ENCODE results near the gene LDLRAD1. TPM values are rescaled to one million over a fixed set of nuclear protein-coding genes. Genes with fewer than 3 reads are reported as not detected.
"Not testable (repeated sequence)": the region's sequence is repeated elsewhere in the genome, so short reads cannot be mapped to it uniquely, and the experiment has no call there.

Gene LDLRAD1
- total RNA-seq, 2 donors from 2014 or later = not detected

- DNase-seq (ENCODE audit: low spot score) = no peak
- Mint-ChIP-seq H3K4me3 (no peak overlapping the region), H3K27me3 (peaks cover 0 to 2% of the 10 kb centered on the region in 2 donors), H3K9me3 (no peaks in the 10 kb centered on the region), H3K36me3 (no peaks in the 10 kb centered on the region), H3K4me1 (ENCODE audit: low read depth in 2 of 2) (no peaks in the 10 kb centered on the region), H3K27ac (no peak overlapping the region)
- ATAC-seq = no peak
Observed at GRCh38 chr1:53995683-53996082, 22.3 kb downstream of the LDLRAD1 start.

GRCh38 chr1:53994516-53994915, 23.5 kb downstream of the LDLRAD1 start:
- DNase-seq (ENCODE audit: low spot score); H3K27ac Mint-ChIP-seq; H3K4me1 Mint-ChIP-seq (ENCODE audit: low read depth in 2 of 2); H3K27me3 Mint-ChIP-seq; H3K36me3 Mint-ChIP-seq; H3K4me3 Mint-ChIP-seq; ATAC-seq; H3K9me3 Mint-ChIP-seq: not testable (repeated sequence)

- ATAC-seq (peak in 1 of 2 donors; percentile 27), DNase-seq (ENCODE audit: low spot score) (no peak)
- Mint-ChIP-seq H3K36me3 (no peaks in the 10 kb centered on the region), H3K27me3 (peaks cover 0 to 2% of the 10 kb centered on the region in 2 donors), H3K9me3 (no peaks in the 10 kb centered on the region), H3K4me3 (no peak overlapping the region), H3K27ac (no peak overlapping the region), H3K4me1 (ENCODE audit: low read depth in 2 of 2) (peaks cover 0 to 4% of the 10 kb centered on the region in 2 donors)
Observed at GRCh38 chr1:53992085-53992874, 25.7 kb downstream of the LDLRAD1 start.

- H3K36me3 Mint-ChIP-seq = no peaks in the 10 kb centered on the region
- H3K4me1 Mint-ChIP-seq (ENCODE audit: low read depth in 2 of 2) = peaks cover 0 to 4% of the 10 kb centered on the region in 2 donors
- H3K9me3 Mint-ChIP-seq = no peaks in the 10 kb centered on the region
- H3K4me3 Mint-ChIP-seq = no peak overlapping the region
- no peaks in the 10 kb centered on the region for H3K27me3 Mint-ChIP-seq
- no peak overlapping the region for H3K27ac Mint-ChIP-seq
- DNase-seq (ENCODE audit: low spot score) = no peak
- peak in 1 of 2 donors; percentile 70 for ATAC-seq
Observed at GRCh38 chr1:53987880-53988279, 30.1 kb downstream of the LDLRAD1 start.

- ATAC-seq = no peak
- H3K4me1 Mint-ChIP-seq (ENCODE audit: low read depth in 2 of 2) = peaks cover 0 to 4% of the 10 kb centered on the region in 2 donors
- no peaks in the 10 kb centered on the region for H3K9me3 Mint-ChIP-seq
- peaks cover 5 to 8% of the 10 kb centered on the region in 2 donors for H3K27me3 Mint-ChIP-seq
- no peak for DNase-seq (ENCODE audit: low spot score)
- H3K4me3 Mint-ChIP-seq = no peak overlapping the region
- H3K36me3 Mint-ChIP-seq = no peaks in the 10 kb centered on the region
- no peak overlapping the region for H3K27ac Mint-ChIP-seq
Observed at GRCh38 chr1:53986458-53986857, 31.5 kb downstream of the LDLRAD1 start.

- no peak for DNase-seq (ENCODE audit: low spot score)
- no peak for ATAC-seq
- Mint-ChIP-seq H3K4me3 (no peak overlapping the region), H3K36me3 (no peaks in the 10 kb centered on the region), H3K27ac (no peak overlapping the region), H3K9me3 (no peaks in the 10 kb centered on the region), H3K27me3 (peaks cover 5 to 8% of the 10 kb centered on the region in 2 donors), H3K4me1 (ENCODE audit: low read depth in 2 of 2) (peaks cover 0 to 4% of the 10 kb centered on the region in 2 donors)
Observed at GRCh38 chr1:53984726-53985125, 33.3 kb downstream of the LDLRAD1 start.

- ATAC-seq = no peak
- H3K36me3 Mint-ChIP-seq = no peaks in the 10 kb centered on the region
- H3K9me3 Mint-ChIP-seq = no peaks in the 10 kb centered on the region
- DNase-seq (ENCODE audit: low spot score) = no peak
- no peaks in the 10 kb centered on the region for H3K4me1 Mint-ChIP-seq (ENCODE audit: low read depth in 2 of 2)
- H3K4me3 Mint-ChIP-seq = no peak overlapping the region
- no peak overlapping the region for H3K27ac Mint-ChIP-seq
- H3K27me3 Mint-ChIP-seq = peaks cover 5 to 8% of the 10 kb centered on the region in 2 donors
Observed at GRCh38 chr1:53982763-53983104, 35.3 kb downstream of the LDLRAD1 start.

GRCh38 chr1:53982034-53982762, 35.8 kb downstream of the LDLRAD1 start:
- DNase-seq (ENCODE audit: low spot score) (no peak), ATAC-seq (no peak)
- Mint-ChIP-seq H3K4me1 (ENCODE audit: low read depth in 2 of 2) (no peaks in the 10 kb centered on the region), H3K36me3 (no peaks in the 10 kb centered on the region), H3K27me3 (peaks cover 5 to 8% of the 10 kb centered on the region in 2 donors), H3K9me3 (no peaks in the 10 kb centered on the region), H3K27ac (no peak overlapping the region), H3K4me3 (no peak overlapping the region)

- ATAC-seq (no peak), DNase-seq (ENCODE audit: low spot score) (no peak)
- Mint-ChIP-seq H3K4me3 (no peak overlapping the region), H3K4me1 (ENCODE audit: low read depth in 2 of 2) (no peaks in the 10 kb centered on the region), H3K36me3 (no peaks in the 10 kb centered on the region), H3K27me3 (peaks cover 5 to 8% of the 10 kb centered on the region in 2 donors), H3K9me3 (no peaks in the 10 kb centered on the region), H3K27ac (no peak overlapping the region)
Observed at GRCh38 chr1:53981220-53981619, 36.8 kb downstream of the LDLRAD1 start.

- Mint-ChIP-seq H3K4me1 (ENCODE audit: low read depth in 2 of 2) (no peaks in the 10 kb centered on the region), H3K4me3 (no peak overlapping the region), H3K27me3 (peaks cover 5 to 8% of the 10 kb centered on the region in 2 donors), H3K36me3 (no peaks in the 10 kb centered on the region), H3K9me3 (no peaks in the 10 kb centered on the region), H3K27ac (no peak overlapping the region)
- ATAC-seq (no peak), DNase-seq (ENCODE audit: low spot score) (no peak)
Observed at GRCh38 chr1:53979712-53980450, 38.1 kb downstream of the LDLRAD1 start.

- no peaks in the 10 kb centered on the region for H3K9me3 Mint-ChIP-seq
- H3K4me1 Mint-ChIP-seq (ENCODE audit: low read depth in 2 of 2) = no peaks in the 10 kb centered on the region
- H3K27me3 Mint-ChIP-seq = no peaks in the 10 kb centered on the region
- no peak overlapping the region for H3K27ac Mint-ChIP-seq
- DNase-seq (ENCODE audit: low spot score) (no peak), ATAC-seq (no peak)
- H3K36me3 Mint-ChIP-seq = no peaks in the 10 kb centered on the region
- no peak overlapping the region for H3K4me3 Mint-ChIP-seq
Observed at GRCh38 chr1:53975861-53976260, 42.1 kb downstream of the LDLRAD1 start.

- DNase-seq (ENCODE audit: low spot score) = no peak
- H3K9me3 Mint-ChIP-seq = no peaks in the 10 kb centered on the region
- no peak overlapping the region for H3K27ac Mint-ChIP-seq
- no peaks in the 10 kb centered on the region for H3K27me3 Mint-ChIP-seq
- peaks cover under 1% of the 10 kb centered on the region for H3K36me3 Mint-ChIP-seq
- no peaks in the 10 kb centered on the region for H3K4me1 Mint-ChIP-seq (ENCODE audit: low read depth in 2 of 2)
- no peak for ATAC-seq
- H3K4me3 Mint-ChIP-seq = no peak overlapping the region
Observed at GRCh38 chr1:53971718-53972117, 46.3 kb downstream of the LDLRAD1 start.

- not testable (repeated sequence) for H3K27ac Mint-ChIP-seq; H3K36me3 Mint-ChIP-seq; DNase-seq (ENCODE audit: low spot score); ATAC-seq; H3K9me3 Mint-ChIP-seq; H3K4me1 Mint-ChIP-seq (ENCODE audit: low read depth in 2 of 2); H3K4me3 Mint-ChIP-seq; H3K27me3 Mint-ChIP-seq
Observed at GRCh38 chr1:53969323-53969722, 48.7 kb downstream of the LDLRAD1 start.

GRCh38 chr1:53968125-53968513, 49.9 kb downstream of the LDLRAD1 start:
- H3K36me3 Mint-ChIP-seq = peaks cover 14% of the 10 kb centered on the region
- no peak overlapping the region for H3K27ac Mint-ChIP-seq
- DNase-seq (ENCODE audit: low spot score) (no peak), ATAC-seq (no peak)
- no peaks in the 10 kb centered on the region for H3K4me1 Mint-ChIP-seq (ENCODE audit: low read depth in 2 of 2)
- H3K27me3 Mint-ChIP-seq = no peaks in the 10 kb centered on the region
- no peak overlapping the region for H3K4me3 Mint-ChIP-seq
- no peaks in the 10 kb centered on the region for H3K9me3 Mint-ChIP-seq

Data from natural killer cell treated with Interleukin-12 subunit alpha and Interleukin-12 subunit beta and Interleukin-15 and Interleukin-18, amount 100 ng/mL, for 72 hours (primary cell).